ENCODE data around the gene CHIA.

The CHIA gene

GRCh38 chr1:111289371-111289770 is 1.3 kb upstream of the CHIA start:
- CTCF ChIA-PET = interaction anchor here (0.8 kb wide), 1 partner anchor 112 kb away, joined by 3 read pairs; no protein-coding TSS in a partner anchor
- POLR2A ChIA-PET = interaction anchor here (0.6 kb wide), 1 partner anchor 471 kb away, joined by 6 read pairs; no protein-coding TSS in a partner anchor
- no peak for DNase-seq (ENCODE audit: low read depth, low spot score)
- no peak overlapping the region for H3K4me3 ChIP-seq (ENCODE audit: low read depth, low read length)
- TF ChIP-seq CTCF (IDR thresholded peaks at IDR 0.05; ENCODE audit: insufficient read depth, low read length, missing control alignments) = no peak

- TF ChIP-seq CTCF (IDR thresholded peaks at IDR 0.05; ENCODE audit: insufficient read depth, low read length, missing control alignments) = no peak
- CTCF ChIA-PET = no interaction called here
- no peak for DNase-seq (ENCODE audit: low read depth, low spot score)
- POLR2A ChIA-PET = no interaction called here
- H3K4me3 ChIP-seq (ENCODE audit: low read depth, low read length) = no peak overlapping the region
These were observed 547 bp upstream of the CHIA start for GRCh38 chr1:111290104-111290503.

GRCh38 chr1:111294390-111294789 is 3.7 kb downstream of the CHIA start:
- CTCF ChIA-PET = no interaction called here
- DNase-seq (ENCODE audit: low read depth, low spot score) = no peak
- no peak overlapping the region for H3K4me3 ChIP-seq (ENCODE audit: low read depth, low read length)
- POLR2A ChIA-PET = no interaction called here
- no peak for TF ChIP-seq CTCF (IDR thresholded peaks at IDR 0.05; ENCODE audit: insufficient read depth, low read length, missing control alignments)

- no peak for TF ChIP-seq CTCF (IDR thresholded peaks at IDR 0.05; ENCODE audit: insufficient read depth, low read length, missing control alignments)
- no peak overlapping the region for H3K4me3 ChIP-seq (ENCODE audit: low read depth, low read length)
- CTCF ChIA-PET = no interaction called here
- DNase-seq (ENCODE audit: low read depth, low spot score) = no peak
- POLR2A ChIA-PET = no interaction called here
These were observed 11.7 kb downstream of the CHIA start for GRCh38 chr1:111302374-111302773.

GRCh38 chr1:111309690-111310089 is 19.0 kb downstream of the CHIA start:
- no peak for DNase-seq (ENCODE audit: low read depth, low spot score)
- H3K4me3 ChIP-seq (ENCODE audit: low read depth, low read length) = no peak overlapping the region
- ChIA-PET POLR2A (no interaction called here), CTCF (no interaction called here)
- TF ChIP-seq CTCF (IDR thresholded peaks at IDR 0.05; ENCODE audit: insufficient read depth, low read length, missing control alignments) = no peak

- ChIA-PET POLR2A (no interaction called here), CTCF (no interaction called here)
- DNase-seq (ENCODE audit: low read depth, low spot score) = no peak
- no peak for TF ChIP-seq CTCF (IDR thresholded peaks at IDR 0.05; ENCODE audit: insufficient read depth, low read length, missing control alignments)
- no peak overlapping the region for H3K4me3 ChIP-seq (ENCODE audit: low read depth, low read length)
These were observed 27.9 kb downstream of the CHIA start for GRCh38 chr1:111318523-111318922.
